GM23338 (cell line): ENCODE results near the gene VWA2. TPM values are rescaled to one million over a fixed set of nuclear protein-coding genes. Genes with fewer than 3 reads are reported as not detected.

Experiments used
- ATAC-seq: fragments of 200-7000 bp; cut with Tn5 transposase; 3 replicates; pipeline ENCODE4 v1.9.1; 2020
- DNase-seq: peaks from one replicate; pipeline ENCODE4 v3.0.0-alpha.2; 2015; ENCODE audit warnings: low spot score
- H2AFZ ChIP-seq: fragments of 200-600 bp; sonication (generic); 2 replicates; pipeline ENCODE4 v1.8.0; 2016; ENCODE audit warnings: antibody characterized with exemption, mild to moderate bottlenecking, moderate library complexity
- H3F3A ChIP-seq: fragments of 200-600 bp; sonication (generic); replicated peaks from 2 replicates; pipeline ENCODE4 v1.8.0; 2017; ENCODE audit warnings: antibody characterized with exemption, mixed run types, low read depth
- H3K27ac ChIP-seq: fragments of 200-600 bp; sonication (generic); 2 replicates; pipeline ENCODE4 v1.6.1; 2016; ENCODE audit warnings: low read depth
- H3K27me3 ChIP-seq: fragments of 200-600 bp; sonication (generic); 2 replicates; pipeline ENCODE4 v1.8.0; 2016; ENCODE audit warnings: mild to moderate bottlenecking, mixed run types, moderate library complexity; ENCODE audit not compliant: insufficient read depth
- H3K36me3 ChIP-seq: fragments of 200-600 bp; sonication (generic); 2 replicates; pipeline ENCODE4 v1.8.0; 2016; ENCODE audit warnings: mild to moderate bottlenecking; ENCODE audit not compliant: insufficient read depth
- H3K4me1 ChIP-seq: fragments of 200-600 bp; sonication (generic); 2 replicates; pipeline ENCODE4 v1.8.0; 2016; ENCODE audit warnings: mild to moderate bottlenecking, moderate library complexity; ENCODE audit not compliant: insufficient read depth
- H3K4me2 ChIP-seq: fragments of 200-600 bp; sonication (generic); 2 replicates; pipeline ENCODE4 v1.7.1; 2017; ENCODE audit warnings: mixed run types
- H3K4me3 ChIP-seq: fragments of 200-600 bp; sonication (generic); 2 replicates; pipeline ENCODE4 v1.6.1; 2016; ENCODE audit warnings: mixed run types
- H3K79me2 ChIP-seq: fragments of 200-600 bp; sonication (generic); replicated peaks from 2 replicates; pipeline ENCODE4 v1.8.0; 2017; ENCODE audit warnings: mild to moderate bottlenecking; ENCODE audit not compliant: insufficient read depth
- H3K9me2 ChIP-seq: fragments of 200-600 bp; sonication (generic); 2 replicates; pipeline ENCODE4 v1.8.0; 2017; ENCODE audit not compliant: insufficient read depth
- H4K20me1 ChIP-seq: fragments of 200-600 bp; sonication (generic); replicated peaks from 2 replicates; pipeline ENCODE4 v1.8.0; 2017; ENCODE audit warnings: mild to moderate bottlenecking; ENCODE audit not compliant: insufficient read depth
- H3K27ac Mint-ChIP-seq: 2 replicates; pipeline ENCODE4 v1.8.0; 2020; ENCODE audit warnings: inconsistent platforms, mild to moderate bottlenecking, moderate library complexity, mixed read lengths
- H3K27me3 Mint-ChIP-seq: 3 replicates; pipeline ENCODE4 v1.8.0; 2022; ENCODE audit warnings: low read depth, mild to moderate bottlenecking, moderate library complexity, mixed read lengths, inconsistent platforms; ENCODE audit not compliant: insufficient read depth, poor library complexity
- H3K36me3 Mint-ChIP-seq: 3 replicates; pipeline ENCODE4 v1.8.0; 2021; ENCODE audit warnings: low read depth, mild to moderate bottlenecking, inconsistent platforms, moderate library complexity, mixed read lengths
- H3K4me1 Mint-ChIP-seq: 3 replicates; pipeline ENCODE4 v1.8.0; 2020; ENCODE audit warnings: mild to moderate bottlenecking, inconsistent platforms, mixed read lengths
- H3K4me3 Mint-ChIP-seq: 3 replicates; pipeline ENCODE4 v1.8.0; 2021; ENCODE audit warnings: moderate library complexity, mild to moderate bottlenecking, inconsistent platforms, mixed read lengths
- H3K9me3 Mint-ChIP-seq: 3 replicates; pipeline ENCODE4 v1.8.0; 2020; ENCODE audit warnings: moderate library complexity, mild to moderate bottlenecking, inconsistent platforms, mixed read lengths
- CREB1 ChIP-seq: fragments of 250-450 bp; sonication (Bioruptor Pico); IDR thresholded peaks from 2 replicates; pipeline ENCODE4 v1.5.0; 2020; ENCODE audit warnings: low read depth, mild to moderate bottlenecking, moderate library complexity
- EZH2 ChIP-seq: fragments of 200-600 bp; sonication (generic); IDR thresholded peaks from one replicate; pipeline ENCODE4 v1.8.0; 2017; ENCODE audit warnings: antibody characterized with exemption, mild to moderate bottlenecking, low read depth; ENCODE audit not compliant: unreplicated experiment
- EZH2phosphoT487 ChIP-seq: fragments of 200-600 bp; sonication (generic); IDR thresholded peaks from one replicate; pipeline ENCODE4 v1.8.1; 2018; ENCODE audit warnings: antibody characterized with exemption; ENCODE audit not compliant: unreplicated experiment
- JUNB ChIP-seq: IDR thresholded peaks from one replicate; pipeline ENCODE4 v1.6.1; 2016; ENCODE audit warnings: antibody characterized with exemption; ENCODE audit not compliant: unreplicated experiment
- POLR2AphosphoS5 ChIP-seq: IDR thresholded peaks from 2 replicates; pipeline ENCODE4 v1.6.1; 2016; ENCODE audit warnings: antibody characterized with exemption, low read depth
- ZNF114 ChIP-seq: fragments of 250-450 bp; sonication (Bioruptor Pico); IDR thresholded peaks from 2 replicates; pipeline ENCODE4 v1.5.0; 2020; ENCODE audit warnings: mild to moderate bottlenecking, moderate library complexity
- polyA plus RNA-seq: library from polyadenylated mRNA; unstranded; fragments of >200 nt; fragmentation: Nextera tagmentation; extraction: Ambion mirVana; gene quantifications from 2 replicates; pipeline ENCODE4 v1.2.1, GENCODE V29; 2016
- total RNA-seq: library from RNA; depleted of rRNA; stranded (reverse); fragments of >200 nt; shearing (Covaris generic); gene quantifications from 2 replicates; pipeline ENCODE4 v1.2.3, GENCODE V29; 2014
- TF ChIP-seq, protein P1 (sequence below): IDR thresholded peaks from one replicate; pipeline ENCODE4 v1.6.1; 2018; ENCODE audit warnings: antibody characterized with exemption; ENCODE audit not compliant: unreplicated experiment

Gene VWA2
- total and polyA plus RNA-seq, 2 experiments from 2014 or later, result 0.48 to 3.7 TPM

DNA sequence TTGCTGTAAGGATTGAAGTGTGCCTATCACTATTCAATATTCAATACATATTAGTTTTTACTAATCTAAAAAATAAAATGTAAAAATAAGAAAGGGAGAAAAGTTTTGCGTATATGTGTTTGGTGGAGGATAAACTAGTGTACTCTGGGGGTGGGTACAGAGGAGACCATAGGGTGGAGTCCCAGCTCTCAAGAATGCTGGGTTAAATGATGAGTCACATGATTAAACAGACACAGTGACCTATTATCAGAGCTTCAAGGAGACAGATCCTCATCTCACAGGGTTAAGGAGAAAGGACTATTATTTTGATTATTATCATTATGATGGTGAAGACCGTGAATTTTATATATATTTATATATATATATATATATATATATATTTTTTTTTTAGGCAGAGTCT is 87.7 kb downstream of the VWA2 start (continued):
- TF ChIP-seq, protein P1, sequence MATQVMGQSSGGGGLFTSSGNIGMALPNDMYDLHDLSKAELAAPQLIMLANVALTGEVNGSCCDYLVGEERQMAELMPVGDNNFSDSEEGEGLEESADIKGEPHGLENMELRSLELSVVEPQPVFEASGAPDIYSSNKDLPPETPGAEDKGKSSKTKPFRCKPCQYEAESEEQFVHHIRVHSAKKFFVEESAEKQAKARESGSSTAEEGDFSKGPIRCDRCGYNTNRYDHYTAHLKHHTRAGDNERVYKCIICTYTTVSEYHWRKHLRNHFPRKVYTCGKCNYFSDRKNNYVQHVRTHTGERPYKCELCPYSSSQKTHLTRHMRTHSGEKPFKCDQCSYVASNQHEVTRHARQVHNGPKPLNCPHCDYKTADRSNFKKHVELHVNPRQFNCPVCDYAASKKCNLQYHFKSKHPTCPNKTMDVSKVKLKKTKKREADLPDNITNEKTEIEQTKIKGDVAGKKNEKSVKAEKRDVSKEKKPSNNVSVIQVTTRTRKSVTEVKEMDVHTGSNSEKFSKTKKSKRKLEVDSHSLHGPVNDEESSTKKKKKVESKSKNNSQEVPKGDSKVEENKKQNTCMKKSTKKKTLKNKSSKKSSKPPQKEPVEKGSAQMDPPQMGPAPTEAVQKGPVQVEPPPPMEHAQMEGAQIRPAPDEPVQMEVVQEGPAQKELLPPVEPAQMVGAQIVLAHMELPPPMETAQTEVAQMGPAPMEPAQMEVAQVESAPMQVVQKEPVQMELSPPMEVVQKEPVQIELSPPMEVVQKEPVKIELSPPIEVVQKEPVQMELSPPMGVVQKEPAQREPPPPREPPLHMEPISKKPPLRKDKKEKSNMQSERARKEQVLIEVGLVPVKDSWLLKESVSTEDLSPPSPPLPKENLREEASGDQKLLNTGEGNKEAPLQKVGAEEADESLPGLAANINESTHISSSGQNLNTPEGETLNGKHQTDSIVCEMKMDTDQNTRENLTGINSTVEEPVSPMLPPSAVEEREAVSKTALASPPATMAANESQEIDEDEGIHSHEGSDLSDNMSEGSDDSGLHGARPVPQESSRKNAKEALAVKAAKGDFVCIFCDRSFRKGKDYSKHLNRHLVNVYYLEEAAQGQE, result no peak
- TF ChIP-seq ZNF114, result no peak
- TF ChIP-seq CREB1, result no peak

DNA sequence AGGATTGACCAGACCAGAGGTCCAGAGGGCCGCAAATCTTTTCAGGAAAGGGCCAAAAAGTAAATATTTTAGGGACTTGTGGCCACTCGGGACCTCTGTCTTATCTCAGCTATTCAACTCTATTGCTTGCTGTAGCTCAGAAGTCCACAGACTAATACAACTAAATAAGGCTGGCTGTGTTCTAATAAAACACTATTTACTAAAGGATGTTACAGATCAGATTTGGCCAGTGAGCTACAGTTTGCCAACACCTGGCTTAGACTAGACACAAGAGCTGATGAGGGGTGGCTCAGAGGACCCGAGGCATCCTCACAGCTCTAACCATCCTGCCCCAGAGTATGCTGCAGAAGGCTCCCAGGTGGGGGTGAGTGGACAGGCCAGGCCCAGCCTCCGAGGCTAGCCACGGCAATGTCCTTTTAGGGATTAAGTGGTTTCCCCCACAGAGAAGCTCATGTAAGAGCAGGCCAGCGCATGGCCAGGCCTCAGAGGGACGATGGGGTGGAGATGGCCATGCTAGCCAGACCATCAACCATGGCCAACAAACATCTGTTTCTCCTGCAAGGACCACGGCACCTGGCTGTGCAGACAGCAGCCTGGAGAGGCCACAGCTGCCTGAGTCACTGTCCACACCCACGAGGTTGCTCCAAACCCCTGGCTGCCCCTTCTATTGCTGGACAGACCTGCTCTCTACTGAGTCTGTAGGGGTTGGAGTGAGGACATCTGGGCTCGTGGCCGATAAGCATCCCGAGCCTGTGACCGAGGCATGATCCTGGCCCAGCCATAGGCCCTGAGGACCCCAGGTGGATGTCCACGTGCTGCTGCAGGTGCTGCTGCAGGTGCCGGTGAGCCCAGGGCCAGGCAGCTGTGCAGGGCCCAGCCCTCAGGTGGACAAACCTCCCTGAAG is 88.7 kb downstream of the VWA2 start:
- Histone ChIP-seq H3K27me3 (no peaks in the 10 kb centered on the region), H3K79me2 (no peaks in the 10 kb centered on the region), H3F3A (no peaks in the 10 kb centered on the region), H3K4me1 (no peaks in the 10 kb centered on the region), H3K9me2 (no peaks in the 10 kb centered on the region), H3K27ac (no peak overlapping the region), H3K36me3 (no peaks in the 10 kb centered on the region), H3K4me2 (no peak overlapping the region), H3K4me3 (no peak overlapping the region), H4K20me1 (no peaks in the 10 kb centered on the region), H2AFZ (no peak overlapping the region)
- Mint-ChIP-seq H3K27ac (no peak overlapping the region), H3K4me3 (no peak overlapping the region), H3K36me3 (no peaks in the 10 kb centered on the region), H3K9me3 (no peaks in the 10 kb centered on the region), H3K27me3 (peaks cover 6% of the 10 kb centered on the region), H3K4me1 (peaks cover 4% of the 10 kb centered on the region)
- DNase-seq (no peak), ATAC-seq (no peak)
- TF ChIP-seq, protein P1, result no peak
- TF ChIP-seq JUNB (no peak), EZH2phosphoT487 (no peak), EZH2 (no peak), POLR2AphosphoS5 (no peak)
